LNCaP clone FGC (cell line): Measurements from ENCODE around the gene SYT2.
"Not testable (repeated sequence)": the region's sequence is repeated elsewhere in the genome, so short reads cannot be mapped to it uniquely, and the experiment has no call there.

Experiments
- DNase-seq: peaks from one replicate; pipeline ENCODE4 v3.0.0-alpha.2; 2011; ENCODE audit warnings: low read depth
- H3K4me3 ChIP-seq: 2 replicates; pipeline ENCODE4 v1.5.1; 2011; ENCODE audit warnings: mild to moderate bottlenecking, low read depth, low read length, control low read depth
- TF ChIP-seq, protein P1 (sequence below): IDR thresholded peaks from 2 replicates; pipeline ENCODE4 v1.5.1; 2012; ENCODE audit warnings: mild to moderate bottlenecking; ENCODE audit not compliant: control insufficient read depth, insufficient read depth; ENCODE audit errors: extremely low read depth

The SYT2 gene

DNA sequence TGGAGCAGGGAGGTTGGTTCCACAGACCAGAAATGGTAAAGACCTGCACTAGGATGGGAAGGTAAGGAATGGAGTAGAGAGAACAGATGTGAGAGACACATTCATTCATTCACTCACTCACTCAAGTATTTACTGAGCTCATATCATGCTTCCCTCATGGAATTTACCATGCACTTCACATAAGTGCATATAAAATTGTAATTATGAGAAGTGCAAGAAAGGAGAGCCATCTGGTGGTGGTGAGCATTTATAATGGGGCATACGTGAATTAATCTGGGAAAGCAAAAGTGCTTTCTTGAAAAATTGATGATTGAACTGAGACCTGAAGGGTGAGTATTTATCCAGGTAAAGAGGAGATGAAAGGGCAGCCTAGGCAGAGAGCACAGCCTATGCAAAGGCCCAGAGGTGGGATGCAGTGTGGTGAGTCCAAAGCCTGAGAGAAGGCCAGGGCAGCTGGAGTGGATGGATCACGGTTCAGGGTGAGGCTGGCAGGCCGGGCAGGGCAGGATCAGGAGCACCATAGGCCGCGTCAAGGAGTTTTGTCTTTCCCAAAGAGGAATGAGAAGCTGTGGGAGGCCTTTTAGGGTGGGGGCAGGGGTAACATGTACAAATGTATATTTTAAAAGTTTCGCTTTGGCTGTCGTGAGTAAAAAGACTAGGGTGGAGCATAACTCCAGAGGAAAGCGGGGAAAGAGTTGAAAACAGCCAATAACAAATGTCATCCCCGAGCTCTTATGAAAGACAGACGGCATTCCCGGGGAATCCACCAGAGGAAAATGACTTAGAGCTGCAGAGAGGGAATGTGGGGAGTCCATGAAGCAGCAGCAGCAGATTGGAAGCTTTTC, 95.7 kb downstream of the SYT2 start:
- not testable (repeated sequence) for DNase-seq, H3K4me3 ChIP-seq
- TF ChIP-seq, protein P1, sequence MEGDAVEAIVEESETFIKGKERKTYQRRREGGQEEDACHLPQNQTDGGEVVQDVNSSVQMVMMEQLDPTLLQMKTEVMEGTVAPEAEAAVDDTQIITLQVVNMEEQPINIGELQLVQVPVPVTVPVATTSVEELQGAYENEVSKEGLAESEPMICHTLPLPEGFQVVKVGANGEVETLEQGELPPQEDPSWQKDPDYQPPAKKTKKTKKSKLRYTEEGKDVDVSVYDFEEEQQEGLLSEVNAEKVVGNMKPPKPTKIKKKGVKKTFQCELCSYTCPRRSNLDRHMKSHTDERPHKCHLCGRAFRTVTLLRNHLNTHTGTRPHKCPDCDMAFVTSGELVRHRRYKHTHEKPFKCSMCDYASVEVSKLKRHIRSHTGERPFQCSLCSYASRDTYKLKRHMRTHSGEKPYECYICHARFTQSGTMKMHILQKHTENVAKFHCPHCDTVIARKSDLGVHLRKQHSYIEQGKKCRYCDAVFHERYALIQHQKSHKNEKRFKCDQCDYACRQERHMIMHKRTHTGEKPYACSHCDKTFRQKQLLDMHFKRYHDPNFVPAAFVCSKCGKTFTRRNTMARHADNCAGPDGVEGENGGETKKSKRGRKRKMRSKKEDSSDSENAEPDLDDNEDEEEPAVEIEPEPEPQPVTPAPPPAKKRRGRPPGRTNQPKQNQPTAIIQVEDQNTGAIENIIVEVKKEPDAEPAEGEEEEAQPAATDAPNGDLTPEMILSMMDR = peak; percentile 53

DNA sequence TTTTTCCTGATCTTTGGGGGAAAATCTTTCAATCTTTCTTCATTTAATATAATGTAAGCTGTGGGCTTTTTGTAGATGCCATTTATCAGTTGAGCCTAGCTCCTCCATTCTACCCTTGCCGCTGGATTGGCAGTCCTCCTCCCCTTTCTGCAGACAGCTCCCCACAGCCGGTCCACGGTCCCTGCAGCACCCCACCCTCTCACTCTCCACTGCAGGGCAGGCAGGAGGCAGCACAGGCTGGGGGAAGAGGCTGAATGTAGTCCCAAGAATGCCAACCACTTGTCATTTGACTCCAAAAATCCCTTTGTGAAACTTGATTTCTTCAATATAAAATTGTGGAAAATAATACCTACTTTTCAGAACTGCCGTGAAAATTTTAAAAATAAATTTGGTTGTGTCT, 96.7 kb downstream of the SYT2 start:
- DNase-seq = no peak
- no peak overlapping the region for H3K4me3 ChIP-seq
- TF ChIP-seq, protein P1 = no peak

DNA sequence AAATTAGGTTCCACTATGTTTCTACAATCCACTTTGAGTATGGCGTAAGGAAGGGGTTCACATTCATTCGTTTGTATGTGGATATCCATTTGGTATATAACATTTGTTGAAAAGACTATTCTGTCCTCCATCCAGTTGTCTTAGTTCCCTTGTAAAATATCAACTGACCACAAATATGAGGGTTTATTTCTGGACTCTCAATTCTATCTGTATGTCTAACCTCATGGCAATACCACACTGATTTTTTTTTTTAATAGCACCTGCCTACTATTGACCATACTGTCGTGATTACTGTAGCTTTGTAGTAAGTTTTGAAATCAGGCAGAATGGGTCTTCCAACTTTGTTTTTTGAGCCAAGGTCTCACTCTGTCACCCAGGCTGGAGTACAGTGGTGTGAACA, 98.2 kb downstream of the SYT2 start:
- DNase-seq = not testable (repeated sequence)

DNA sequence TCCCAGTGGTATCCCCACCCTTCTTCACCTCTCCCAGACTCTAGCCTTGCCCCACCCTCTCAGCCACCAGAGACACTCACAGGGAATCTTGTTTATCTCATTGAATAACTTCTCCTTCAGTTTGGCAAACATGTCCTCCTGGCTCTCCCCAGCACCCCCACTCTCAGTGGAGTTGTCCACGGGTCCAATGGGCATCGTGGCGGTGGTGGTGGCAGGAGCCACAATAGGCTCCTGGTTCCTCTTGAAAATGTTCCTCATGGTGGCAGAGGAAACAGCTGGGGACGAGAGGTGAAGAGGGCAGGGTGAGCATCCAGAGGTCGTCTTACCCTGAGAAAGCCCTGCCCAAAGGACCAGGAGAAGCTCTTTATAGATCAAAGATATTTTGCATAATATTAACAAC, 104.7 kb downstream of the SYT2 start:
- TF ChIP-seq, protein P1 = no peak
- H3K4me3 ChIP-seq = no peak overlapping the region
- no peak for DNase-seq

More for the DNA sequence above, 98.2 kb downstream of the SYT2 start:
- H3K4me3 ChIP-seq = not testable (repeated sequence)

DNA sequence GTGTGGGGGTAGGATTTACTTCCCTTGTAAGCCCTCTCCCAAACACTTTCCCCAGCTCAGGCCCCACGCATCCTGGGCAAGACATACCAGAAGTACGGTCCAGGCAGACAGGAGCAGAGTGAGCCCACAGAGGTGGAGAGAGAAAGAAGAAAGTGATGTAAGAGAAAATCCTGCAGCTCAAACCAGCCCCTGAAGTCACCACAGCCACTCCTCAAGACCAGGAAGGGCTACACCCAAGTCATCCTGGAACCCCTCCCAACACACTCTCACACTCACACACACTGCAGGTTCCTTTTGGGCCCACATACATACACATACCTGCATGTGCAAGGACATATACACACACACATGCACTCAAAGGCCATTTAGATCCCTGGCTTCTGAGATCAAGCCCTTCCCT, 106.8 kb downstream of the SYT2 start:
- no peak for DNase-seq
- TF ChIP-seq, protein P1 = no peak
- no peak overlapping the region for H3K4me3 ChIP-seq

DNA sequence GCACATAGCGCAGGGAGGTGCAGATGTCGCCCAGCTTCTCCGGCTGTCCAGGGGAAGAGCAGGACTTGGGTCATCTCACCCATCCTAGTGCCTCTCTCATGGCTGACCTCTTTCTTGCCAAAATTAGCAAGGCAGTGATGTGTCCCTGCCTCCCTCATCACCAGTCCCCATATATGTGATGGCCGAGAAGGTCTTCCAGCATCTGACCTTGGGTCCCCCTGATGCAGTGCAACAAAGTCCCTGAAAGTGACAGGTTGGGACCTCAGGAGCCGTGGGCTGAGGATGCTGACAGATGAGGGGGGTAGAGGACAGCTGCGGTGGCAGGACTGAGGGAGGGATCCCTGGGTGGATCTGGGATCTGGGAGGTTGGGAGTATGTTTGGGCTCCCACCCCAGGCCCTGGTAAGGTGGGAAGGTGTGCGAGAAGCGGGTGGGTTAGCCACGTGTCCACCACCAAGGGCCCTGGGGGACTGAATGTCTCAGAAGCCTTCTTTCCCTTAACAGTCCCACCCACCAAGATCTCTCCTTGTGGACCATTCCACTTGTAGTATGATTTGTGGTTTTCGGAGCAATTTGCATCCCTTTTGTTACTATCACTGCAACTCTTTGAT, 109.7 kb downstream of the SYT2 start:
- TF ChIP-seq, protein P1 = no peak
- H3K4me3 ChIP-seq = no peak overlapping the region
- DNase-seq = no peak

DNA sequence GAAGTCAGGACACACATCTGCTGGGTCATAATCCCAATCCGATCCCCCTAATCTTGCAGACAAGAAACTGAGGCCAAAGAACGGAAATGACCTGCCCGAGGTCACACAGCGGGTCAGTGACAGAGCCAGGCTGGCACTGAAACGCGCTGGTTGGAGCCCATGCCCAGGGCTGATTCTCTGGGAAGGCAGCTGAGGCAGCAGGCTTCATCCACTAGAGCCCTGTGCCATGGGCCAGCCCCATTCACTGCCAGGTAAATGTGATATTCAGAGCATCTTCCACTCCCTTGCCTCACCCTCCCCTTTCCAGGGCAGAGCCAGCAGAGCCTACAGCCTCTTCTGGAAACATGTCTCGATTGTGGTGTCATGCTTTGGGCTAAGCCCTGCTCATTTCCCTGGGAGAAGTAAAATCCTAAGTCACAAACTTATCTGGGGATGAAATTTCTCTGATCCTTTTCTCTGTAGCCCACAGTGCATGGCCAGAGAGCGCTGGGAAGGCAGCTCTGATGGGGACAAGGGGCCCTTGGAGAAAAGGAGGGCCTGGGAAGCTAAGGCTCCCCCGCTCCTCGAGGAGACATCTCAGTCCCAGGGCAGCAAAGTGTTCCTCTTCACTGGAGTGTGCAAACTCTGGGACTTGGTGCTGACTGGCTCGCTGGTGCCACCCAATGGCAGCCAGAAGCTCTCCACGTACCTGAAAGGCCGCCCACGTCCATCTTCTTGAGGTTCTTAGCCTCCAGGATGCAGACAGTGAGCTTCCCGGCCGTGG, 110.4 kb downstream of the SYT2 start:
- TF ChIP-seq, protein P1 = peak; percentile 97
- DNase-seq = peak; percentile 31
- no peak overlapping the region for H3K4me3 ChIP-seq
